ENCODE data around the gene ROBO3.

Gene ROBO3

GRCh38 chr11:124830749-124831148 is 34.5 kb upstream of the ROBO3 start:
- TF ChIP-seq CTCF (IDR thresholded peaks at IDR 0.05; ENCODE audit: borderline replicate concordance, extremely low read depth, low read length, poor library complexity, severe bottlenecking) (no peak), EZH2 (IDR thresholded peaks at IDR 0.05; ENCODE audit: borderline replicate concordance, low read depth, low read length, severe bottlenecking) (no peak)
- Histone ChIP-seq H3K27ac (ENCODE audit: low read length) (no peak overlapping the region), H2AFZ (ENCODE audit: low read depth, low read length) (no peak overlapping the region), H3K27me3 (ENCODE audit: insufficient read depth, low read length, poor library complexity) (peaks cover 6% of the 10 kb centered on the region), H3K4me3 (ENCODE audit: low read depth in 1 of 2, low read length in 2 of 2) (no peak overlapping the region), H3K4me2 (ENCODE audit: insufficient read depth, low read length) (no peak overlapping the region), H3K9me3 (ENCODE audit: insufficient read depth, low read length, severe bottlenecking) (no peaks in the 10 kb centered on the region), H3K4me1 (ENCODE audit: insufficient read depth, low read length) (no peaks in the 10 kb centered on the region), H4K20me1 (ENCODE audit: insufficient read depth, low read length) (no peaks in the 10 kb centered on the region), H3K36me3 (ENCODE audit: insufficient read depth, low read length) (no peaks in the 10 kb centered on the region), H3K9ac (ENCODE audit: low read depth, low read length) (no peak overlapping the region), H3K79me2 (ENCODE audit: insufficient read depth, low read length) (no peaks in the 10 kb centered on the region)
- DNase-seq (no peak), ATAC-seq (ENCODE audit: insufficient read depth, low read depth) (no peak)

GRCh38 chr11:124831897-124832296 is 33.3 kb upstream of the ROBO3 start:
- Histone ChIP-seq H3K27me3 (ENCODE audit: insufficient read depth, low read length, poor library complexity) (peaks cover 3% of the 10 kb centered on the region), H3K9me3 (ENCODE audit: insufficient read depth, low read length, severe bottlenecking) (no peaks in the 10 kb centered on the region), H3K4me1 (ENCODE audit: insufficient read depth, low read length) (no peaks in the 10 kb centered on the region), H3K9ac (ENCODE audit: low read depth, low read length) (no peak overlapping the region), H3K36me3 (ENCODE audit: insufficient read depth, low read length) (no peaks in the 10 kb centered on the region), H4K20me1 (ENCODE audit: insufficient read depth, low read length) (no peaks in the 10 kb centered on the region), H3K4me2 (ENCODE audit: insufficient read depth, low read length) (no peak overlapping the region), H3K79me2 (ENCODE audit: insufficient read depth, low read length) (no peaks in the 10 kb centered on the region), H3K27ac (ENCODE audit: low read length) (no peak overlapping the region), H3K4me3 (ENCODE audit: low read depth in 1 of 2, low read length in 2 of 2) (no peak overlapping the region), H2AFZ (ENCODE audit: low read depth, low read length) (no peak overlapping the region)
- DNase-seq (no peak), ATAC-seq (ENCODE audit: insufficient read depth, low read depth) (no peak)
- TF ChIP-seq CTCF (IDR thresholded peaks at IDR 0.05; ENCODE audit: borderline replicate concordance, extremely low read depth, low read length, poor library complexity, severe bottlenecking): no peak
- TF ChIP-seq EZH2 (IDR thresholded peaks at IDR 0.05; ENCODE audit: borderline replicate concordance, low read depth, low read length, severe bottlenecking): no peak

DNA sequence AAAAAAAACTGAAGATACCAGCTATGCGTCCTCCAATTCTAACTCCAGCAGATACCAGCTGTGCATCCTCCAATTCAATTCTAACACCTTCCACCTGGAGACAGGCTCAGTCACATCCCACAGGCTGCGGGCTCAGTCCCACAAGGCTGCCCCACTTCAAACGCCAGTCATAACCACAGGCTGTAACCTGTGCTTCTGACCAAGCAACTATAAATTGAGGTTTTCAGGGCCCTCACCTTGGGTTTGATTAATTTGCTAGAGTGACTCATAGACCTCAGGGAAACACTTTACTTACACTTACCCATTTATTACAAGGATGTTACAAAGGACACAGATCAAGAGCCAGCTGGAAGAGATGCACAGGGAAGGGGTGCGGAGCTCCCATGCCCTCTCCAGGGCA is 32.7 kb upstream of the ROBO3 start:
- Histone ChIP-seq H3K27ac (ENCODE audit: low read length) (no peak overlapping the region), H4K20me1 (ENCODE audit: insufficient read depth, low read length) (no peaks in the 10 kb centered on the region), H3K9me3 (ENCODE audit: insufficient read depth, low read length, severe bottlenecking) (no peaks in the 10 kb centered on the region), H3K27me3 (ENCODE audit: insufficient read depth, low read length, poor library complexity) (peaks cover 3% of the 10 kb centered on the region), H3K4me3 (ENCODE audit: low read depth in 1 of 2, low read length in 2 of 2) (no peak overlapping the region), H3K79me2 (ENCODE audit: insufficient read depth, low read length) (no peaks in the 10 kb centered on the region), H3K36me3 (ENCODE audit: insufficient read depth, low read length) (no peaks in the 10 kb centered on the region), H3K9ac (ENCODE audit: low read depth, low read length) (no peak overlapping the region), H2AFZ (ENCODE audit: low read depth, low read length) (no peak overlapping the region), H3K4me1 (ENCODE audit: insufficient read depth, low read length) (no peaks in the 10 kb centered on the region), H3K4me2 (ENCODE audit: insufficient read depth, low read length) (no peak overlapping the region)
- peak; percentile 8 for DNase-seq
- peak; percentile 37; the same call in 1 of the 3 replicates for ATAC-seq (ENCODE audit: insufficient read depth, low read depth)
- TF ChIP-seq EZH2 (IDR thresholded peaks at IDR 0.05; ENCODE audit: borderline replicate concordance, low read depth, low read length, severe bottlenecking) (no peak), CTCF (IDR thresholded peaks at IDR 0.05; ENCODE audit: borderline replicate concordance, extremely low read depth, low read length, poor library complexity, severe bottlenecking) (no peak)

All from DND-41 (cell line).